ENCODE results near the gene TAS2R41.

The TAS2R41 gene

DNA sequence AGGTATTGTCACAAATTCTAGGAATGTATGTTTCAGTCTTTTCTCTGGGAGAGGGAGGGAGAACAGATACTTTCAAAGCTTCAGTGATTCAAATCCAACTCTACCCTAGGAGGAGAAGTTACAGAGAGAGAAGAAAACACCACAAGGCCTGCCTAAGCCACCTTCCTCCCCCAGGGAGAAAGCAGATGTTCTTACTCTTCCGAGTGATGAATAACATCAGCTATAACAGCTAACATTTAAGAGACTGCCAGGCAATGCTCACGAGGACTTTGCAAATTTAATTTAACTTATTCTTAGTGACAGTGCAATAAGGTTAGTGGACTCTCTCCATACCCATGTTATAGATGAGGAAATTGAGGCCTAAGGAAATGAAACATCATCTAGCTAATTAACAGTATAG is 36.8 kb downstream of the TAS2R41 start:
- Histone ChIP-seq H3K36me3 (no peaks in the 10 kb centered on the region), H3K27me3 (ENCODE audit: insufficient read depth, low read depth, severe bottlenecking) (no peaks in the 10 kb centered on the region), H3K27ac (no peak overlapping the region), H3K4me3 (ENCODE audit: low read depth, low read length) (no peak overlapping the region), H3K9me3 (ENCODE audit: severe bottlenecking) (no peaks in the 10 kb centered on the region)
- TF ChIP-seq, protein P1, sequence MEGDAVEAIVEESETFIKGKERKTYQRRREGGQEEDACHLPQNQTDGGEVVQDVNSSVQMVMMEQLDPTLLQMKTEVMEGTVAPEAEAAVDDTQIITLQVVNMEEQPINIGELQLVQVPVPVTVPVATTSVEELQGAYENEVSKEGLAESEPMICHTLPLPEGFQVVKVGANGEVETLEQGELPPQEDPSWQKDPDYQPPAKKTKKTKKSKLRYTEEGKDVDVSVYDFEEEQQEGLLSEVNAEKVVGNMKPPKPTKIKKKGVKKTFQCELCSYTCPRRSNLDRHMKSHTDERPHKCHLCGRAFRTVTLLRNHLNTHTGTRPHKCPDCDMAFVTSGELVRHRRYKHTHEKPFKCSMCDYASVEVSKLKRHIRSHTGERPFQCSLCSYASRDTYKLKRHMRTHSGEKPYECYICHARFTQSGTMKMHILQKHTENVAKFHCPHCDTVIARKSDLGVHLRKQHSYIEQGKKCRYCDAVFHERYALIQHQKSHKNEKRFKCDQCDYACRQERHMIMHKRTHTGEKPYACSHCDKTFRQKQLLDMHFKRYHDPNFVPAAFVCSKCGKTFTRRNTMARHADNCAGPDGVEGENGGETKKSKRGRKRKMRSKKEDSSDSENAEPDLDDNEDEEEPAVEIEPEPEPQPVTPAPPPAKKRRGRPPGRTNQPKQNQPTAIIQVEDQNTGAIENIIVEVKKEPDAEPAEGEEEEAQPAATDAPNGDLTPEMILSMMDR (IDR thresholded peaks at IDR 0.05; ENCODE audit: low read depth, low read length) = no peak
- DNase-seq = no peak

DNA sequence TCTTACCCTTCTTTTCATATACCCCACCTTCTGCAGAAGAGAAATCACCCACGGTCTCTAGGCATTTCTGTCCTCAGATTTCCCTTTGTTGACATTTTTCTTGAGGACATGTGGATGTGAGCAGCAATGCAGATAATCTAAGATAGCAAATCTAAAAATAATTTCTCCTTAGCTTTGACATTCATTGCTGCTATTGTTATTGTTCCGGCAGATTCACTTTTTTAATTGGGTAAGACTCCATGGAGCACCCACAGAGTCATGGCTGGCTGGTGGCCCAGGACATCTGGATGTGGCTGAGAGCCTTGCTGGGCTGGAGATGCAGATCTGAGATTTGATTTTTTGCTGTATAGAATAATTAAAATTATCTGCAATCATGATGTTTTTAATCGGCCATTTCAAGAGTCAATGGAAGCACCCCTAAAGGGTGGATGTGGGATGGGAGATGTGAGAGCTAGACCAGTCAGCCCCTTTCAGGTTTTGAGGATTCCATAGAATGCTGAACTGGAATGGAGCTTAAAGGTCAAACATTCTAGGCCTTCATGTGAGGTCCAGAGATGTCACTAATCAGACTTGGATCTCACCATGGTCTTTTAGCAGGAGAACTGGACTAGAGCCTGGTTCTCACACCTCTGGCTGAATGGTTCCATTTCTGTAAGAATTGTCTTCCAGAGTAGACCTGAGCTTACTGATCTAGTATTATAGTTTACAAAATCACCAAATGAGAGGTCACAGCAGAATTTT is 37.5 kb downstream of the TAS2R41 start:
- no peak for DNase-seq

DNA sequence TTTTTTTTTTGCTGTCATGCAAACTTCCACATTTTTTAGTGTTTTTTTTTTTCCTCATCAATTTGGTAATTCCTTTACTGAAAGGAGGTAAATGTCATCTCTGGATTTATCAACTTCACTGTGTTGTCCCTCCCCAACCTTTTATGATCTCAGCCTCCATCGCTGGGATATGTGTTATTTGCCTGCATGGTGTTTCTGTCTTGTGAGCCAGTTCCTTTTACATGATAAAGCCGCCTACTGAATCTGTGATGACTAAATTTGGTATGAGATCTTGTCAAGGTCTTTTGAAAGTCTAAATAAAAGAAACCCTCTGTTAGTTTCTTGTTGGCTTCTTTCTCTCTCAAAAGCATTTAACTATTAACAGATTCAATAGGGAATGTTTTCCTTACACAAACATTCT is 39.3 kb downstream of the TAS2R41 start:
- Histone ChIP-seq H3K27ac (no peak overlapping the region), H3K27me3 (ENCODE audit: insufficient read depth, low read depth, severe bottlenecking) (no peaks in the 10 kb centered on the region), H3K4me3 (ENCODE audit: low read depth, low read length) (no peak overlapping the region), H3K9me3 (ENCODE audit: severe bottlenecking) (no peaks in the 10 kb centered on the region), H3K36me3 (no peaks in the 10 kb centered on the region)
- DNase-seq = no peak
- TF ChIP-seq, protein P1 (IDR thresholded peaks at IDR 0.05; ENCODE audit: low read depth, low read length) = no peak

More for the DNA sequence above, 37.5 kb downstream of the TAS2R41 start:
- H3K27ac ChIP-seq = no peak overlapping the region
- no peaks in the 10 kb centered on the region for H3K9me3 ChIP-seq (ENCODE audit: severe bottlenecking)
- H3K4me3 ChIP-seq (ENCODE audit: low read depth, low read length) = no peak overlapping the region
- H3K27me3 ChIP-seq (ENCODE audit: insufficient read depth, low read depth, severe bottlenecking) = no peaks in the 10 kb centered on the region
- TF ChIP-seq, protein P1 (IDR thresholded peaks at IDR 0.05; ENCODE audit: low read depth, low read length) = no peak
- H3K36me3 ChIP-seq = no peaks in the 10 kb centered on the region

DNA sequence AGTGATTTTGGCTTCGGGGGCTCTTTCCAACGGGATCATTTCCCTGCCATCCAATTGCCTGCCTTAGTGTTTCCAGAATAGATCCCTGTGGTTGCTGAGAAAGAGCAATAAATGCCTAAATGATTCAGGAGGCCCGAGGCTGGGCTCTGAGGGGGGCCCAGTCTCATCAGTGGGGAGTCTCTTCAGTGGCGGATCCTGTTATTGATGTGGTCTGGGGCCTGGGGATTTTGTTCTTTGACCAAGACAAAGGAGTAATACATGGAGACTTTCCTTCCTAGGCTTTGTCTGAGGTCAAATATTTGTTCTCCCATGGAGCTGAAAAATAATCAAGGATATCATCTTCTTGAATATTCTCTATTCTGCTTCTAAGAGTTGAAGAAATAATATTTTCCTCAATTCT is 40.8 kb downstream of the TAS2R41 start:
- no peak for DNase-seq
- H3K27ac ChIP-seq = no peak overlapping the region
- no peak overlapping the region for H3K4me3 ChIP-seq (ENCODE audit: low read depth, low read length)
- no peaks in the 10 kb centered on the region for H3K36me3 ChIP-seq
- H3K27me3 ChIP-seq (ENCODE audit: insufficient read depth, low read depth, severe bottlenecking) = no peaks in the 10 kb centered on the region
- TF ChIP-seq, protein P1 (IDR thresholded peaks at IDR 0.05; ENCODE audit: low read depth, low read length) = no peak
- no peaks in the 10 kb centered on the region for H3K9me3 ChIP-seq (ENCODE audit: severe bottlenecking)

DNA sequence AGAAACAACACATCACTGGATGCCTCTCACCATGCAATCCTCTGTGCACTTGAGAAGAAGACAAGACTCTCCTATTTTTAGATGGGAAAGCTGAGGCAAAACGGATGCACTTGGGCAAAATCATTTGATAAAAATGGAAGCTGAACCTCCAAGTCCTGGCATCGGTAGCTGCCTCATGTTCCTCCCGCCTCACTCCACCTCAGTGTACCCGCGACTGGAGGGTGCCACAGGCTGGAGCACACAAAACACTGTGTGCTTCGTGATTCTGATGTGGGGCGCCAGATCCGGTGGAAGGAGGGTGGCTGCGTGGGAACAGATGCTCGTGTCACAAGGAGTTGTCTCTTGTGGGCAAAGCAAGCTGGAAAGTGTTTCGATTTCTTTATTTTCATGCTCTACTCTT is 41.3 kb downstream of the TAS2R41 start:
- no peak overlapping the region for H3K27ac ChIP-seq
- no peaks in the 10 kb centered on the region for H3K27me3 ChIP-seq (ENCODE audit: insufficient read depth, low read depth, severe bottlenecking)
- H3K4me3 ChIP-seq (ENCODE audit: low read depth, low read length) = no peak overlapping the region
- H3K36me3 ChIP-seq = no peaks in the 10 kb centered on the region
- DNase-seq = no peak
- TF ChIP-seq, protein P1 (IDR thresholded peaks at IDR 0.05; ENCODE audit: low read depth, low read length) = no peak
- no peaks in the 10 kb centered on the region for H3K9me3 ChIP-seq (ENCODE audit: severe bottlenecking)

Data from WERI-Rb-1 (cell line).